PC-9 (cell line): ENCODE results near the gene KIR3DL3. TPM values are rescaled to one million over a fixed set of nuclear protein-coding genes. Genes with fewer than 3 reads are reported as not detected.
"Not testable (repeated sequence)": the region's sequence is repeated elsewhere in the genome, so short reads cannot be mapped to it uniquely, and the experiment has no call there.

Experiments
- BruUV-seq: library from RNA; stranded (reverse); fragments of 400-500 nt; replicated peaks from 2 replicates; lab custom pipeline; 2021; lab: Mats Ljungman, UMichigan
- CTCF ChIA-PET: fragments of 300-600 bp; sonication (Branson Sonifier 250); formaldehyde crosslinking; loops from one replicate; lab custom pipeline; 2022; ENCODE audit warnings: antibody characterized with exemption; lab: Charles Lee
- POLR2A ChIA-PET: fragments of 300-600 bp; sonication (Branson Sonifier 250); formaldehyde crosslinking; loops from one replicate; lab custom pipeline; 2022; ENCODE audit warnings: antibody characterized with exemption; ENCODE audit not compliant: unreplicated experiment; lab: Charles Lee
- DNase-seq, 2 experiments: peaks; one replicate each; pipeline versions ENCODE4 v3.0.0 to v3.0.0-alpha.2; 2015 to 2022; ENCODE audit warnings: mixed read lengths in 1 of 2
- H2AFZ ChIP-seq: fragments of 200-600 bp; sonication (generic); 2 replicates; pipeline ENCODE4 v1.8.1; 2017; ENCODE audit warnings: antibody characterized with exemption
- H3F3A ChIP-seq: fragments of 200-600 bp; sonication (generic); 2 replicates; pipeline ENCODE4 v1.8.1; 2017; ENCODE audit warnings: antibody characterized with exemption, mild to moderate bottlenecking, low read depth; ENCODE audit not compliant: insufficient read depth
- H3K27ac ChIP-seq: fragments of 200-600 bp; sonication (generic); 2 replicates; pipeline ENCODE4 v1.6.1; 2016; ENCODE audit warnings: mixed run types
- H3K27me3 ChIP-seq: fragments of 200-600 bp; sonication (generic); 2 replicates; pipeline ENCODE4 v1.6.1; 2016; ENCODE audit warnings: low read depth, mixed run types; ENCODE audit not compliant: insufficient read depth
- H3K36me3 ChIP-seq: fragments of 200-600 bp; sonication (generic); 2 replicates; pipeline ENCODE4 v1.6.1; 2016; ENCODE audit warnings: low read depth, mixed run types
- H3K4me1 ChIP-seq: fragments of 200-600 bp; sonication (generic); replicated peaks from 2 replicates; pipeline ENCODE4 v1.6.1; 2016; ENCODE audit warnings: mixed run types; ENCODE audit not compliant: insufficient read depth
- H3K4me2 ChIP-seq: fragments of 200-600 bp; sonication (generic); 2 replicates; pipeline ENCODE4 v1.6.1; 2017; ENCODE audit warnings: mixed run types
- H3K4me3 ChIP-seq: fragments of 200-600 bp; sonication (generic); 2 replicates; pipeline ENCODE4 v1.6.1; 2016; ENCODE audit warnings: mixed run types
- H3K79me2 ChIP-seq: fragments of 200-600 bp; sonication (generic); 2 replicates; pipeline ENCODE4 v1.6.1; 2017; ENCODE audit warnings: low read depth, mixed run types
- H3K9me2 ChIP-seq: fragments of 200-600 bp; sonication (generic); 2 replicates; pipeline ENCODE4 v1.8.1; 2017; ENCODE audit warnings: mild to moderate bottlenecking; ENCODE audit not compliant: insufficient read depth
- H3K9me3 ChIP-seq: fragments of 200-600 bp; sonication (generic); 2 replicates; pipeline ENCODE4 v1.8.1; 2016; ENCODE audit warnings: low read depth; ENCODE audit not compliant: insufficient read depth
- H4K20me1 ChIP-seq: fragments of 200-600 bp; sonication (generic); 2 replicates; pipeline ENCODE4 v1.8.1; 2017; ENCODE audit not compliant: insufficient read depth
- CTCF ChIP-seq: fragments of 200-600 bp; sonication (generic); conservative IDR thresholded peaks from 2 replicates; pipeline ENCODE4 v1.6.1; 2017; ENCODE audit warnings: mixed run types, antibody characterized with exemption, mild to moderate bottlenecking, moderate library complexity
- EZH2 ChIP-seq: fragments of 200-600 bp; sonication (generic); IDR thresholded peaks from 2 replicates; pipeline ENCODE4 v1.8.0; 2017; ENCODE audit warnings: antibody characterized with exemption, low read depth
- intact Hi-C: fragments of 100-400 bp; cut with micrococcal nuclease; formaldehyde crosslinking; loops from one replicate; pipeline ENCODE4 v1.10.0; 2022; ENCODE audit not compliant: unreplicated experiment
- total RNA-seq: library from RNA; stranded (reverse); gene quantifications from 2 replicates; pipeline ENCODE4 v1.2.3, GENCODE V29; 2021

The KIR3DL3 gene
- total RNA-seq, 1 experiment from 2014 or later, result not detected

- intact Hi-C loops, result no loop called here
- CTCF ChIA-PET, result no interaction called here
Observed at GRCh38 chr19:54728167-54728566, 3.9 kb downstream of the KIR3DL3 start.

GRCh38 chr19:54729416-54730188, 5.4 kb downstream of the KIR3DL3 start:
- Histone ChIP-seq H3K9me2 (no peaks in the 10 kb centered on the region), H3K36me3 (no peaks in the 10 kb centered on the region), H3K27ac (no peak overlapping the region), H3K27me3 (peaks cover 73% of the 10 kb centered on the region), H3K79me2 (no peaks in the 10 kb centered on the region), H3K9me3 (no peaks in the 10 kb centered on the region), H3K4me3 (no peak overlapping the region), H4K20me1 (no peaks in the 10 kb centered on the region), H3K4me1 (no peaks in the 10 kb centered on the region), H3K4me2 (no peak overlapping the region), H3F3A (no peaks in the 10 kb centered on the region), H2AFZ (no peak overlapping the region)
- ChIA-PET CTCF (no interaction called here), POLR2A (no interaction called here)
- no TSS peak for BruUV-seq
- intact Hi-C loops, result no loop called here
- TF ChIP-seq EZH2 (no peak), CTCF (no peak)
- no peak for DNase-seq

More at GRCh38 chr19:54728167-54728566, 3.9 kb downstream of the KIR3DL3 start:
- POLR2A ChIA-PET, result no interaction called here
- Histone ChIP-seq H3K79me2 (no peaks in the 10 kb centered on the region), H3K4me2 (no peak overlapping the region), H3F3A (no peaks in the 10 kb centered on the region), H3K4me3 (no peak overlapping the region), H3K36me3 (no peaks in the 10 kb centered on the region), H3K4me1 (no peaks in the 10 kb centered on the region), H3K9me2 (no peaks in the 10 kb centered on the region), H2AFZ (no peak overlapping the region), H4K20me1 (no peaks in the 10 kb centered on the region), H3K9me3 (no peaks in the 10 kb centered on the region), H3K27me3 (peaks cover 60% of the 10 kb centered on the region), H3K27ac (no peak overlapping the region)
- DNase-seq, result no peak
- no TSS peak for BruUV-seq
- TF ChIP-seq EZH2 (no peak), CTCF (no peak)

DNA sequence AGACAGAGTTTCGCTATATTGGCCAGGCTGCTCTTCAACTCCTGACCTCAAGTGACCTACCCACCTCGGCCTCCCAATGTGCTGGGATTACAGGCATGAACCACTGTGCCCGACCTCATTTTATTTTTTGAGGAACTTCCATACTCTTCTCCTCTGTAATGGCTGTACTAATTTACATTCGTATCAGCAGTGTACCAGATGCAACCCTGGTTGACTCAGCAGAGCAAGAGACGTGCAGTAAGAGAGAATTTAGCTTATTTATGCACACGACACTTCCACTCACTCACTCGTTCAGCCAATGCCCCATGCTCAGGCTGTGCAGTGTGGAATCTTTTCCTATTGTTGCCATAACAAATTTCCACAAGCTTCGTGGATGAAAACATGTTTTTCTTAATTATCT, 6.9 kb downstream of the KIR3DL3 start:
- H3F3A ChIP-seq, result no peaks in the 10 kb centered on the region
- H3K27ac ChIP-seq, result no peak overlapping the region
- no peaks in the 10 kb centered on the region for H3K36me3 ChIP-seq
- H4K20me1 ChIP-seq, result no peaks in the 10 kb centered on the region
- H3K4me2 ChIP-seq, result no peak overlapping the region
- ChIA-PET CTCF (no interaction called here), POLR2A (no interaction called here)
- H3K4me3 ChIP-seq, result no peak overlapping the region
- no TSS peak for BruUV-seq
- no peak for DNase-seq
- H3K27me3 ChIP-seq, result peaks cover 73% of the 10 kb centered on the region
- TF ChIP-seq EZH2 (no peak), CTCF (no peak)
- no peaks in the 10 kb centered on the region for H3K4me1 ChIP-seq
- no peaks in the 10 kb centered on the region for H3K9me2 ChIP-seq
- no peaks in the 10 kb centered on the region for H3K79me2 ChIP-seq
- H2AFZ ChIP-seq, result no peak overlapping the region
- intact Hi-C loops, result no loop called here
- H3K9me3 ChIP-seq, result no peaks in the 10 kb centered on the region

- POLR2A ChIA-PET, H3K79me2 ChIP-seq, H2AFZ ChIP-seq, H3F3A ChIP-seq, H3K4me1 ChIP-seq, CTCF ChIA-PET, H3K4me2 ChIP-seq, H3K36me3 ChIP-seq, H3K9me2 ChIP-seq, H4K20me1 ChIP-seq, H3K9me3 ChIP-seq, H3K4me3 ChIP-seq, BruUV-seq, H3K27ac ChIP-seq, DNase-seq: not testable (repeated sequence)
- intact Hi-C loops, result loop anchor here (5.0 kb wide), 1 partner anchor 109 kb away; no protein-coding TSS in a partner anchor
- peaks cover 59% of the 10 kb centered on the region for H3K27me3 ChIP-seq
Observed at GRCh38 chr19:54738306-54738705, 14.1 kb downstream of the KIR3DL3 start, which contains the start of gene KIR2DL3. TSS of gene KIR2DL3 (plus strand) at chr19:54738513. CDS start at chr19:54738546, 33 bp downstream.
